HG02885 (cell line): ENCODE measurements around the gene RUNX2.

ENCODE experiments used
- ATAC-seq: cut with Tn5 transposase; IDR thresholded peaks from one replicate; pipeline ENCODE4 v1.9.1; 2021; ENCODE audit warnings: mild to moderate bottlenecking; ENCODE audit not compliant: unreplicated experiment, poor library complexity

RUNX2 gene

GRCh38 chr6:45430590-45431202, 102.6 kb downstream of the RUNX2 start:
- no peak for ATAC-seq

GRCh38 chr6:45431317-45432065, 103.4 kb downstream of the RUNX2 start:
- ATAC-seq = no peak

GRCh38 chr6:45432977-45433376, 104.8 kb downstream of the RUNX2 start:
- no peak for ATAC-seq

GRCh38 chr6:45433533-45434380, 105.6 kb downstream of the RUNX2 start:
- no peak for ATAC-seq

- no peak for ATAC-seq
Observed at GRCh38 chr6:45434381-45434700, 106.2 kb downstream of the RUNX2 start.

- peak; percentile 85 for ATAC-seq
Observed at GRCh38 chr6:45436544-45437438, 108.7 kb downstream of the RUNX2 start.

- ATAC-seq = no peak
Observed at GRCh38 chr6:45437439-45437815, 109.3 kb downstream of the RUNX2 start.

- ATAC-seq = no peak
Observed at GRCh38 chr6:45438151-45438550, 110.0 kb downstream of the RUNX2 start.

- ATAC-seq = no peak
Observed at GRCh38 chr6:45438849-45439406, 110.8 kb downstream of the RUNX2 start.

GRCh38 chr6:45439459-45439858, 111.3 kb downstream of the RUNX2 start:
- no peak for ATAC-seq

GRCh38 chr6:45439861-45440388, 111.8 kb downstream of the RUNX2 start:
- no peak for ATAC-seq

GRCh38 chr6:45441851-45442453, 113.8 kb downstream of the RUNX2 start:
- no peak for ATAC-seq

GRCh38 chr6:45442716-45443115, 114.6 kb downstream of the RUNX2 start:
- ATAC-seq = no peak

GRCh38 chr6:45445364-45445748, 117.2 kb downstream of the RUNX2 start:
- no peak for ATAC-seq

- no peak for ATAC-seq
Observed at GRCh38 chr6:45445749-45446549, 117.8 kb downstream of the RUNX2 start.

GRCh38 chr6:45447005-45447404, 118.9 kb downstream of the RUNX2 start:
- no peak for ATAC-seq

- no peak for ATAC-seq
Observed at GRCh38 chr6:45447716-45448115, 119.6 kb downstream of the RUNX2 start.
